ENCODE data around the gene GPX4.
A peak's percentile ranks its signal among the peaks of the same experiment; 100 is the strongest.

GPX4 gene

DNA sequence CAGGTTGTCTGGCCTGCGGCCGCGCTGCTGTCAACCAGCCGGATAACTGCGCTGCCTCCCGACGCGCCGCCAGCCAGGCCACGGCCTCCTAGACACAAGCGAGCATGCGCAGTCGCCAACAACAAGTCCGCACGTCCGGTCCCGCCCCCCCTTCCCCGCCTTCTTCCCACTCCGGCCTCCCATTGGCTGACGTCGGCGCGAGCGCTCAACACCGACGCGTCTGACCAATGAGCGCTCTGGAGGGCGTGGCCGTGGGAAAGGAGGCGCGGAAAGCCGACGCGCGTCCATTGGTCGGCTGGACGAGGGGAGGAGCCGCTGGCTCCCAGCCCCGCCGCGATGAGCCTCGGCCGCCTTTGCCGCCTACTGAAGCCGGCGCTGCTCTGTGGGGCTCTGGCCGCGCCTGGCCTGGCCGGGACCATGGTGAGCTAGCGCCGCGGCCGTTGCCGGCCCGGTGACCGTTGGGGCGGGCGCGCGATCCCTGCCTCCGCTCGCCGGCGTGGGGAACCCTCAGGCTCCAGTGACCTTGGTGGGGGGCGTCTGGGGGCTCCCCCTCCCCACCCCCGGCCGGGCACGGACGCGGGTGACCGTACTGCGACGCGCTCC, at the start of gene GPX4:
Gene GPX4, plus strand, starts transcription at position 287 of the 603 bp plus-strand sequence. Its CDS starts 50 bp downstream, at position 337.
- DNase-seq = peak; percentile 99

GRCh38 chr19:1054102-1055027, 49.4 kb upstream of the GPX4 start:
- DNase-seq = no peak

DNA sequence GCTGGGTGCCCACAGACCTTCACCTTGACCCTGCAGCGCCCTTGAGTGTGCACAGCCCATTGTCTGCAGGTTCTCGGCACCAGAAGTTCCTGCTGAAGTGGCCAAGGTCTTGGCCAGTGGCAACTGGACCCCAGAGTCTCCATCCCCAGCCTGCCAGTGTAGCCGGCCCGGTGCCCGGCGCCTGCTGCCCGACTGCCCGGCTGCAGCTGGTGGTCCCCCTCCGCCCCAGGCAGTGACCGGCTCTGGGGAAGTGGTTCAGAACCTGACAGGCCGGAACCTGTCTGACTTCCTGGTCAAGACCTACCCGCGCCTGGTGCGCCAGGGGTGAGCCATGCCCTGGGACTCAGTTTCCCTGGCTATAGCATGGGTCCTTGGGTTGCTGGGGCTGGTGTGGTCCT, 48.8 kb upstream of the GPX4 start:
- DNase-seq = no peak

- DNase-seq = no peak
Measured at GRCh38 chr19:1055886-1056620, 47.7 kb upstream of the GPX4 start.

GRCh38 chr19:1057176-1057855, 46.5 kb upstream of the GPX4 start:
- DNase-seq = no peak

GRCh38 chr19:1058112-1058511, 45.7 kb upstream of the GPX4 start:
- DNase-seq = no peak

DNA sequence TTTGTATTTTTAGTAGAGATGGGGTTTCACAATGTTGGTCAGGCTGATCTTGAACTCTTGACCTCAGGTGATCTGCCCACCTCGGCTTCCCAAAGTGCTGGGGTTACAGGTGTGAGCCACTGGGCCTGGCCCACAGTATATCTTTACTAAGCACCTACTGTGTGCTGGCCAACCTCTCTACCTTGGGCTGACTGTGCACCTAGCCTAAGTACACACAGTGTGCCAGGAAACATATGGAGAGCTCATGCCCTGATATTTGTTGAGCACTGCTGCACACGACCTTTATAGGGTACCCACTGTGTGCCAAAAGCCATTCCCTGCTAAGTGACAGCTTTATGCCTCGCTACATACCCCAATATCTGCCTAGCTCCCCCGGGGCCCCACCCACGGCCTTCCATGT, 43.1 kb upstream of the GPX4 start:
- no peak for DNase-seq

GRCh38 chr19:1061987-1062386, 41.8 kb upstream of the GPX4 start:
- DNase-seq = no peak

DNA sequence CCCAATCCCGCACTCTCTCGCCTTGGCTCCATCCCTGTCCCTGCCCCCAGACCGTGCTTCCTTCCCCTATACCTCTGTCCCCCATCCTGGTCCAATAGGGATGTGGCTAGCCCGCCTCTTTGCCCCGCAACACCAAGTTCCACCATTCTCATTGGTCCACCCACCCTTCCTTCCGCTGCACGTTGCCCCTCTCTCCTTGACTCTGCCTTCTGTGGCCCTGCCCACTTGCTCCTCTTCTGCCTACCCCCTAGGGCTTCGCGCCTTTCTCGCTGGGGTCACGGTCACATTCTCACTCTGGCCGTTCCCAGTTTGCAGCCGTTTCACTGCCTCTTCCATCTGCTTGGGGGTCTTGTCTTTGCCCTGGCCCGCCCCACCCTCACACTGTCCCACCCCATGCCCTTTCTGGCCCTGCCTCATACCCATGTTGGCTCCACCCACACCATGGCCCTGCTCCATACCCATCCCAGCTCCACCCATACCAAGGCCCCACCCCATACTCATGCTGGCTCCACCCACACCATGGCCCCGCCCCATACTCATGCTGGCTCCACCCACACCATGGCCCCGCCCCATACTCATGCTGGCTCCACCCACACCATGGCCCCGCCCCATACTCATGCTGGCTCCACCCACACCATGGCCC, 41.3 kb upstream of the GPX4 start:
- peak; percentile 52 for DNase-seq

DNA sequence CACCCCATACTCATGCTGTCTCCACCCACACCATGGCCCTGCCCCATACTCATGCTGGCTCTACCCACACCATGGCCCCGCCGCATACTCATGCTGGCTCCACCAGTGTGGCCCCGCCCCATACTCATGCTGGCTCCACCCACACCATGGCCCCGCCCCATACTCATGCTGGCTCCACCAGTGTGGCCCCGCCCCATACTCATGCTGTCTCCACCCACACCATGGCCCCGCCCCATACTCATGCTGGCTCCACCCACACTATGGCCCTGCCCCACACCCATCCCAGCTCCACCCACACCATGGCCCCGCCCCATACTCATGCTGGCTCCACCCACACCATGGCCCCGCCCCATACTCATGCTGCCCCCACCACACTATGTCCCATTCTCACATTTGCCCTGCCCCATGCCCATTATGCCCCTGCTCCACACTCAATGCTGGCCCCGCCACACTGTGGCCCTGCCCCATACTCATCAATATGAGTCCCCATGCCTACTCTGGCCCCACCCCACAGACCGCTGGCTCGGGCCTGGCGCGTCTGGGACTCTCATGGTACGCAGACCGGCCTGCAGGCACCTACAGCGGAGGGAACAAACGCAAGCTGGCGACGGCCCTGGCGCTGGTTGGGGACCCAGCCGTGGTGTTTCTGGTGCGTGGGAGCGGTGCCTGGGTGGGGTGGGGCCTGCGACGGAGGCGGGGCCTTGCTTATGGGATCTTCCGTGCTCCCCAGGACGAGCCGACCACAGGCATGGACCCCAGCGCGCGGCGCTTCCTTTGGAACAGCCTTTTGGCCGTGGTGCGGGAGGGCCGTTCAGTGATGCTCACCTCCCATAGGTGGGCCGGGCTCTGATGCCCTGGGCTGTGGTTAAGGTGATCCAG, 40.5 kb upstream of the GPX4 start:
- DNase-seq = peak; percentile 67

DNA sequence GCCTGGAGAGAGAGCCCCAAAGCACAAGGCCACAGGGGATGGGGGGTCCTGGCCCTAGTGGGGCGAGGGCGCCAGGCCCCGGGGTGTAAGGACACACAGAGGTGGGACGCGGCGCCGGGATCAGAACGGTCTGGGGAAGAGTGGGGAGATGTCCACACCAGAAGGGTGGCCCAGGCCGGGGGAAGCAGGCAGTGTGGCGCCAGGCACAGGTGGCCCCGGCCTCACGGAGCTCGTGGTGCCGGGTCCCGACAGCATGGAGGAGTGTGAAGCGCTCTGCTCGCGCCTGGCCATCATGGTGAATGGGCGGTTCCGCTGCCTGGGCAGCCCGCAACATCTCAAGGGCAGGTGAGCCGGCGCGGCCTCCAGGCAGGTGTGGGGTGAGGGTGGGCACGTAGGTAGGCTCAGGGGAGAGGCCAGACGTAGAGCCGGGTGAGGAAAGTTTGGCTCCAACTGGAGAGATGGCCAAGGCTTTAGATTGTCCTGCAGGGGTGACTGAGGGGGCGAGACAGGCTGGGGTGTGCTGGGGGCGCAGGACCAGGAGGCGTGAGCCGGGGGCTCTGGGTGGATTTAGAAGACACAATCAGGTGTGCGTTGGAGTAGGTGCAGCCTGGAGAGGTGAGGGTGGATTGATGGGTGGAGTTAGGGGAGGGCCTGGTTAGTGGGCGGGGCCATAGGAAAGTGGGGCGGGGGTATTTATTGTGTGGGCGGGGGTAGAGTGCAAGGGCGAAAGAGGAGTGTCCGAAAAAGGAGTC, 39.7 kb upstream of the GPX4 start:
- no peak for DNase-seq

DNA sequence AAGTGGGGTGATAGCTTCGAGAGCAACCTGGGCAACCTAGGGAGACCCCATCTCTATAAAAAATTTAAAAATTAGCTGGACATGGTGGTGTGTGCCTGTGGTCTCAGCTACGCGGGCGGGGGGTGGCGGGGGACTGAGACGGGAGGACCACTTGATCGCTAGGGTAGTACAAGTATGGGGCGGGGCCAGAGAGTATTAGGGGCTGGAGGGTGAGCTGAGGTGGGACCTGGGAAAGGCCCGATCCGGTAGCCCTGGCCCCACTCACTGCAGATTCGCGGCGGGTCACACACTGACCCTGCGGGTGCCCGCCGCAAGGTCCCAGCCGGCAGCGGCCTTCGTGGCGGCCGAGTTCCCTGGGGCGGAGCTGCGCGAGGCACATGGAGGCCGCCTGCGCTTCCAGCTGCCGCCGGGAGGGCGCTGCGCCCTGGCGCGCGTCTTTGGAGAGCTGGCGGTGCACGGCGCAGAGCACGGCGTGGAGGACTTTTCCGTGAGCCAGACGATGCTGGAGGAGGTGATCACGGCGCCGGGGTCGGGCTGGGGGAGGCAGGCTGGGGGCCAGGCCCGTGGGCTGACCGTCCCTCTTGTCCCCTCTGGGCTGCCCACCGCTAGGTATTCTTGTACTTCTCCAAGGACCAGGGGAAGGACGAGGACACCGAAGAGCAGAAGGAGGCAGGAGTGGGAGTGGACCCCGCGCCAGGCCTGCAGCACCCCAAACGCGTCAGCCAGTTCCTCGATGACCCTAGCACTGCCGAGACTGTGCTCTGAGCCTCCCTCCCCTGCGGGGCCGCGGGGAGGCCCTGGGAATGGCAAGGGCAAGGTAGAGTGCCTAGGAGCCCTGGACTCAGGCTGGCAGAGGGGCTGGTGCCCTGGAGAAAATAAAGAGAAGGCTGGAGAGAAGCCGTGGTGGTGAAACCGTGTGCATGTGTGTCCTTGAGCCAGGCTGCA, 38.9 kb upstream of the GPX4 start:
- peak; percentile 62 for DNase-seq

DNA sequence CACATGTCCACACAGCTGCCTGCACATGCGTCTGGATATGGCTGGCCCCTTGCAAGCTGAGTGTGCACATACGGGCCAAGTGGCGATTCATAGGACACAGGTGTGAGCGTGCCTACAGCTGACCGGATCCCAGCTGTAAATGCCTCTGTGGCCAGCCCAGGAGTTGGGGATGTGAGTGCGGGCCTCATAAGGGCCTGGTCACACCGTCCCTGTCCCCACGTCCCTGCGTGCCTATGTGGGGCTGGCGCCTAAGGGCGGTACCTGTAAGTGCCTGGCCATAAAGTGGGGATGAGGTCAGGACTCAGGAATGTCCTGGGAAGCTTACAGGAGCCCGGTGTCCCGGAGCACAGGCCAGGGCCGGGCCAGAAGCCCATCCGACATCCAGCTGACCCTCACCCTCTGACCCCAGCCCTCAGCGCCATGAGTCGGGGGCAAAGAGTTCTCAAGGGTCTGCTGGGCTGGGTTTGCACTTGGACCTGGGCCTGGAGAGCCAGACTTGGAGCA, 38.1 kb upstream of the GPX4 start:
- DNase-seq = no peak

GRCh38 chr19:1066251-1066747, 37.5 kb upstream of the GPX4 start:
- peak; percentile 43 for DNase-seq

DNA sequence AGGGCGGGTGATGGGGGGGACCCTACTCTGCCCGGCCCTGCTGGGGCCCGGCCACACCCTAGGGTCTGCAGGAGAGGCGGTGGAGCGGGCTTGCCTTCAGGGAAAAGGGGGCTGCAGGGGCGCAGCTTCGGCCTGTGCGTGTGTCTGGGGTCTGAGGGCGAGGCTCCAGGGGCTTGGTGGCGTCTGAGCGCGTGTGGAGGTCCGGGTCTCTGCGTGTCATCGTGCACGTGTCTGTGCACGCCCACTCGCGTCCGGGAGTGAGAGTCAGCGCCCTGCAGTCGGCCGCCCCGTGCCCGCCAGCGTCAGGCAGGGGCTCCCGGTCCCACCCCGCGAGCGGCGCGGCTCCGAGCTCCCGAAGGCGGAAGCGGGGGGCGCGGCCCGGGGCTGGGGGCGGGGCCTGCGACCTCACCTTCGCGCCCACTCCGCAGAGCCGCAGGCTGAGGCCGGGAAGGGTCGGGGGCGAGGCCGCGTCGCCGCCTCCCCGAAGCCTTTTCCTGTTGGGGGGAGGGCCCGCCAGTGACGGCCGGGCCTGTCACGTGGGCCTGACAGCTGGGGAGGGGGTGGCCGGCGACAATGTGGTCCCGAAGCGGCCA, 37.0 kb upstream of the GPX4 start, which contains the start of gene ARHGAP45:
Gene ARHGAP45, plus strand, starts transcription at position 420 of the 593 bp plus-strand sequence. CDS start 239 bp downstream, outside the sequence.
- DNase-seq = peak; percentile 40

GRCh38 chr19:1067341-1067957, 36.3 kb upstream of the GPX4 start:
- DNase-seq = no peak

DNA sequence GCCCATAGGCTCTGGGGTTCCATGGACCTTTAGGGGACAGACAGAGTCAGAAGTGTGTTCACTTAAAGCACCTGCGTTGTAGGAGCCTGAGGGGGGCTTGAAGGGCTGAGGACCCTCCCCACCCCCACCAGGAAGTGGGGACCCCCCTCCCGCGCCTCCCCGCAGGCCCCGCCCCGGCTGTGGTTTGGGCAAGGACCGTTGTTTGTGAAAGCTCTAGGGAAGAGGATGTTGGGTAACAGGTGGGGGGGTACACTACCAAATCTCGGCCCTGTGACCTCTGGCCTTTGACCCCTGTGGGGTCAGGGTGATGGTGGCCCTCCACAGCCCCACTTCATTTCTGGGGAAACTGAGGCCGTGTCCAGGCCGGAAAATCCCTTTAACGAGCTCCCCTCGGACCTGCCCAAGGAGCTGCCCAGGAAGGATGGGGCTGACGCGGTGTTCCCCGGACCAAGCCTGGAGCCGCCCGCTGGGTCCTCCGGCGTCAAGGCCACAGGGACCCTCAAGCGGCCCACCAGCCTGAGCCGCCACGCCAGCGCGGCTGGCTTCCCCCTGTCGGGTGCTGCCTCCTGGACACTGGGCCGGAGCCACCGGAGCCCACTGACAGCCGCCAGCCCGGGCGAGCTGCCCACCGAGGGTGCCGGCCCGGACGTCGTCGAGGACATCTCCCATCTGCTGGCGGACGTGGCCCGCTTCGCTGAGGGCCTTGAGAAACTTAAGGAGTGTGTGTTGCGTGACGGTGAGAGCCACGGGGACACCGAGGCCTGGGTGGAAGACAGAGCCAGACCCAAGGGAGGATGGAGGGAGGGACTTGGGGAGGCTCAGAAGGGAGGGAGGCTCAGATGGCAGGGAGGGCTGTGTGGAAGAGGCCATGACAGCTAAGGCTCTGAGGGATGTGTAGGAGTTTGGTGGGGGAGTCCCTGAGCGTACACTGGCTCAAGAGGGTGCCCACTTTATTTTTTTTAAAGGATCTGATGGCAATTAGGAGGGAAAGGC, 35.5 kb upstream of the GPX4 start:
- peak; percentile 41 for DNase-seq
